Measurements from ENCODE around the gene TBC1D2. TPM values are rescaled to one million over a fixed set of nuclear protein-coding genes. Genes with fewer than 3 reads are reported as not detected.

TBC1D2 gene
- total RNA-seq, 1 experiment from 2014 or later = 11.1 TPM

DNA sequence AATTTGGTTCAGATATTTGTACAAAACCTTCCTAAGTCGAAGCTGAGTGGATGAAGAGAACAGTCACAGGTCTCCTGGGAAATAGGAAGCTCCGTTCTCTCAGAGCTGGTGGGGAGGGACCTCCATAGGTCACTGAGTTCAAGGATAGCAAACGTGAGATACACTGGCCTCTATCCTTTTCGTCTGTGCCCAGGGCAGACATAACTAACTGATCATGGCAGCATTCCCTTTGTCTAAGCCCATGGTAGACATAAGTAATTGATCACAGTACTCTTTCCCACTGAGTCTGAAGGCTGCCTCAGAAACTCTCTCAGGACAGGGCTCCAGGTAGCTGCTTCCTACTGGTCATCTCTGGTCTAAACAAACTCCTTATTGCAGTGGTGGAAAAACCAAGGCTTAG, 50.8 kb downstream of the TBC1D2 start:
- Mint-ChIP-seq H3K4me3 (no peak overlapping the region), H3K27me3 (ENCODE audit: low read depth) (no peaks in the 10 kb centered on the region), H3K36me3 (peaks cover 32% of the 10 kb centered on the region), H3K9me3 (peaks cover 9% of the 10 kb centered on the region), H3K27ac (no peak overlapping the region), H3K4me1 (peaks cover 30% of the 10 kb centered on the region)
- TF ChIP-seq ELF4 (CRISPR knock-in tag; IDR thresholded peaks at IDR 0.05; ENCODE audit: low read depth) (no peak), SMAD3 (CRISPR knock-in tag; IDR thresholded peaks at IDR 0.05; ENCODE audit: borderline replicate concordance) (no peak), TEAD1 (CRISPR knock-in tag; IDR thresholded peaks at IDR 0.05) (no peak), ZNF416 (CRISPR knock-in tag; IDR thresholded peaks at IDR 0.05) (no peak), NR3C1 (CRISPR knock-in tag; conservative IDR thresholded peaks at IDR 0.05; ENCODE audit: low read depth) (no peak), ATF1 (CRISPR knock-in tag; IDR thresholded peaks at IDR 0.05) (no peak), MXD4 (CRISPR knock-in tag; IDR thresholded peaks at IDR 0.05; ENCODE audit: borderline replicate concordance) (no peak), ZNF138 (CRISPR knock-in tag; conservative IDR thresholded peaks at IDR 0.05) (no peak), NFATC4 (CRISPR knock-in tag; IDR thresholded peaks at IDR 0.05) (no peak), TCF7 (CRISPR knock-in tag; IDR thresholded peaks at IDR 0.05; ENCODE audit: low read depth) (no peak), ETV6 (CRISPR knock-in tag; IDR thresholded peaks at IDR 0.05) (no peak)
- TF ChIP-seq, protein P1, sequence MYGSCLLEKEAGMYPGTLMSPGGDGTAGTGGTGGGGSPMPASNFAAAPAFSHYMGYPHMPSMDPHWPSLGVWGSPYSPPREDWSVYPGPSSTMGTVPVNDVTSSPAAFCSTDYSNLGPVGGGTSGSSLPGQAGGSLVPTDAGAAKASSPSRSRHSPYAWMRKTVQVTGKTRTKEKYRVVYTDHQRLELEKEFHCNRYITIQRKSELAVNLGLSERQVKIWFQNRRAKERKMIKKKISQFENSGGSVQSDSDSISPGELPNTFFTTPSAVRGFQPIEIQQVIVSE (CRISPR knock-in tag; IDR thresholded peaks at IDR 0.05; ENCODE audit: borderline replicate concordance) = no peak
- TF ChIP-seq, protein P2, sequence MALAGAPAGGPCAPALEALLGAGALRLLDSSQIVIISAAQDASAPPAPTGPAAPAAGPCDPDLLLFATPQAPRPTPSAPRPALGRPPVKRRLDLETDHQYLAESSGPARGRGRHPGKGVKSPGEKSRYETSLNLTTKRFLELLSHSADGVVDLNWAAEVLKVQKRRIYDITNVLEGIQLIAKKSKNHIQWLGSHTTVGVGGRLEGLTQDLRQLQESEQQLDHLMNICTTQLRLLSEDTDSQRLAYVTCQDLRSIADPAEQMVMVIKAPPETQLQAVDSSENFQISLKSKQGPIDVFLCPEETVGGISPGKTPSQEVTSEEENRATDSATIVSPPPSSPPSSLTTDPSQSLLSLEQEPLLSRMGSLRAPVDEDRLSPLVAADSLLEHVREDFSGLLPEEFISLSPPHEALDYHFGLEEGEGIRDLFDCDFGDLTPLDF (CRISPR knock-in tag; IDR thresholded peaks at IDR 0.05) = no peak
- TF ChIP-seq, protein P3, sequence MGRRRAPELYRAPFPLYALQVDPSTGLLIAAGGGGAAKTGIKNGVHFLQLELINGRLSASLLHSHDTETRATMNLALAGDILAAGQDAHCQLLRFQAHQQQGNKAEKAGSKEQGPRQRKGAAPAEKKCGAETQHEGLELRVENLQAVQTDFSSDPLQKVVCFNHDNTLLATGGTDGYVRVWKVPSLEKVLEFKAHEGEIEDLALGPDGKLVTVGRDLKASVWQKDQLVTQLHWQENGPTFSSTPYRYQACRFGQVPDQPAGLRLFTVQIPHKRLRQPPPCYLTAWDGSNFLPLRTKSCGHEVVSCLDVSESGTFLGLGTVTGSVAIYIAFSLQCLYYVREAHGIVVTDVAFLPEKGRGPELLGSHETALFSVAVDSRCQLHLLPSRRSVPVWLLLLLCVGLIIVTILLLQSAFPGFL (CRISPR knock-in tag; IDR thresholded peaks at IDR 0.05; ENCODE audit: borderline replicate concordance) = no peak
- TF ChIP-seq, protein P4, sequence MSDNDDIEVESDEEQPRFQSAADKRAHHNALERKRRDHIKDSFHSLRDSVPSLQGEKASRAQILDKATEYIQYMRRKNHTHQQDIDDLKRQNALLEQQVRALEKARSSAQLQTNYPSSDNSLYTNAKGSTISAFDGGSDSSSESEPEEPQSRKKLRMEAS (CRISPR knock-in tag; IDR thresholded peaks at IDR 0.05) = no peak
- TF ChIP-seq, protein P5, sequence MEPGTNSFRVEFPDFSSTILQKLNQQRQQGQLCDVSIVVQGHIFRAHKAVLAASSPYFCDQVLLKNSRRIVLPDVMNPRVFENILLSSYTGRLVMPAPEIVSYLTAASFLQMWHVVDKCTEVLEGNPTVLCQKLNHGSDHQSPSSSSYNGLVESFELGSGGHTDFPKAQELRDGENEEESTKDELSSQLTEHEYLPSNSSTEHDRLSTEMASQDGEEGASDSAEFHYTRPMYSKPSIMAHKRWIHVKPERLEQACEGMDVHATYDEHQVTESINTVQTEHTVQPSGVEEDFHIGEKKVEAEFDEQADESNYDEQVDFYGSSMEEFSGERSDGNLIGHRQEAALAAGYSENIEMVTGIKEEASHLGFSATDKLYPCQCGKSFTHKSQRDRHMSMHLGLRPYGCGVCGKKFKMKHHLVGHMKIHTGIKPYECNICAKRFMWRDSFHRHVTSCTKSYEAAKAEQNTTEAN (CRISPR knock-in tag; IDR thresholded peaks at IDR 0.05) = no peak
- TF ChIP-seq, protein P6, sequence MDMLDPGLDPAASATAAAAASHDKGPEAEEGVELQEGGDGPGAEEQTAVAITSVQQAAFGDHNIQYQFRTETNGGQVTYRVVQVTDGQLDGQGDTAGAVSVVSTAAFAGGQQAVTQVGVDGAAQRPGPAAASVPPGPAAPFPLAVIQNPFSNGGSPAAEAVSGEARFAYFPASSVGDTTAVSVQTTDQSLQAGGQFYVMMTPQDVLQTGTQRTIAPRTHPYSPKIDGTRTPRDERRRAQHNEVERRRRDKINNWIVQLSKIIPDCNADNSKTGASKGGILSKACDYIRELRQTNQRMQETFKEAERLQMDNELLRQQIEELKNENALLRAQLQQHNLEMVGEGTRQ (CRISPR knock-in tag; IDR thresholded peaks at IDR 0.05) = no peak
- TF ChIP-seq, protein P7, sequence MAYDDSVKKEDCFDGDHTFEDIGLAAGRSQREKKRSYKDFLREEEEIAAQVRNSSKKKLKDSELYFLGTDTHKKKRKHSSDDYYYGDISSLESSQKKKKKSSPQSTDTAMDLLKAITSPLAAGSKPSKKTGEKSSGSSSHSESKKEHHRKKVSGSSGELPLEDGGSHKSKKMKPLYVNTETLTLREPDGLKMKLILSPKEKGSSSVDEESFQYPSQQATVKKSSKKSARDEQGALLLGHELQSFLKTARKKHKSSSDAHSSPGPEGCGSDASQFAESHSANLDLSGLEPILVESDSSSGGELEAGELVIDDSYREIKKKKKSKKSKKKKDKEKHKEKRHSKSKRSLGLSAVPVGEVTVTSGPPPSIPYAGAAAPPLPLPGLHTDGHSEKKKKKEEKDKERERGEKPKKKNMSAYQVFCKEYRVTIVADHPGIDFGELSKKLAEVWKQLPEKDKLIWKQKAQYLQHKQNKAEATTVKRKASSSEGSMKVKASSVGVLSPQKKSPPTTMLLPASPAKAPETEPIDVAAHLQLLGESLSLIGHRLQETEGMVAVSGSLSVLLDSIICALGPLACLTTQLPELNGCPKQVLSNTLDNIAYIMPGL (CRISPR knock-in tag; IDR thresholded peaks at IDR 0.05) = no peak
- TF ChIP-seq, protein P8, sequence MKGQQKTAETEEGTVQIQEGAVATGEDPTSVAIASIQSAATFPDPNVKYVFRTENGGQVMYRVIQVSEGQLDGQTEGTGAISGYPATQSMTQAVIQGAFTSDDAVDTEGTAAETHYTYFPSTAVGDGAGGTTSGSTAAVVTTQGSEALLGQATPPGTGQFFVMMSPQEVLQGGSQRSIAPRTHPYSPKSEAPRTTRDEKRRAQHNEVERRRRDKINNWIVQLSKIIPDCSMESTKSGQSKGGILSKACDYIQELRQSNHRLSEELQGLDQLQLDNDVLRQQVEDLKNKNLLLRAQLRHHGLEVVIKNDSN (CRISPR knock-in tag; IDR thresholded peaks at IDR 0.05) = no peak
- TF ChIP-seq, protein P9, sequence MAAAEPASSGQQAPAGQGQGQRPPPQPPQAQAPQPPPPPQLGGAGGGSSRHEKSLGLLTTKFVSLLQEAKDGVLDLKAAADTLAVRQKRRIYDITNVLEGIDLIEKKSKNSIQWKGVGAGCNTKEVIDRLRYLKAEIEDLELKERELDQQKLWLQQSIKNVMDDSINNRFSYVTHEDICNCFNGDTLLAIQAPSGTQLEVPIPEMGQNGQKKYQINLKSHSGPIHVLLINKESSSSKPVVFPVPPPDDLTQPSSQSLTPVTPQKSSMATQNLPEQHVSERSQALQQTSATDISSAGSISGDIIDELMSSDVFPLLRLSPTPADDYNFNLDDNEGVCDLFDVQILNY (CRISPR knock-in tag; IDR thresholded peaks at IDR 0.05) = no peak
- CTCF ChIA-PET = interaction anchor here (0.9 to 4.2 kb wide), 5 partner anchors 11 to 571 kb away, joined by 3 to 22 read pairs (median 8); partner anchors contain the start of gene TBC1D2
- no peak for ATAC-seq
- no peak for DNase-seq (ENCODE audit: low spot score)
- POLR2A ChIA-PET = no interaction called here

All from WTC11 (cell line).